ENCODE data around the gene VPS4A.

DNA sequence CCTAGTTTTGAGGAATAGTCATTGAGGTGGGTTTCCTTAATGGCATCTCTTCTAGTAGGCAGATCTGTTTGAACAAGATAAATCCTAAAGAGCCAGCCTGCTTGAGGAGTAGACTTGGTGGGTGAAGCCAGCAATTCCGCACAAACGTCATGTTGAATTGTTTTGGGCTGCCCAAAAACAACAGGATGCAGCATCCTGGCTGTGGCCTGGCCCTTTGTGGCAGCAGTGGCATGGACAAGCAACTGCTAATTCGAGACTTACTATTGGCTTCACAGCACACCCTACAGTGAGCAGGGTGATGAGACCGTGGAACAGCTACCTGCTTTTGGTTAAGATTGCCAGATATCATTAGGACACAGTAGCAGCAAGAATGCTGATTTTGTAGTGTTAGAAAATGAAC is 9.3 kb upstream of the VPS4A start:
- TF ChIP-seq, protein P1, sequence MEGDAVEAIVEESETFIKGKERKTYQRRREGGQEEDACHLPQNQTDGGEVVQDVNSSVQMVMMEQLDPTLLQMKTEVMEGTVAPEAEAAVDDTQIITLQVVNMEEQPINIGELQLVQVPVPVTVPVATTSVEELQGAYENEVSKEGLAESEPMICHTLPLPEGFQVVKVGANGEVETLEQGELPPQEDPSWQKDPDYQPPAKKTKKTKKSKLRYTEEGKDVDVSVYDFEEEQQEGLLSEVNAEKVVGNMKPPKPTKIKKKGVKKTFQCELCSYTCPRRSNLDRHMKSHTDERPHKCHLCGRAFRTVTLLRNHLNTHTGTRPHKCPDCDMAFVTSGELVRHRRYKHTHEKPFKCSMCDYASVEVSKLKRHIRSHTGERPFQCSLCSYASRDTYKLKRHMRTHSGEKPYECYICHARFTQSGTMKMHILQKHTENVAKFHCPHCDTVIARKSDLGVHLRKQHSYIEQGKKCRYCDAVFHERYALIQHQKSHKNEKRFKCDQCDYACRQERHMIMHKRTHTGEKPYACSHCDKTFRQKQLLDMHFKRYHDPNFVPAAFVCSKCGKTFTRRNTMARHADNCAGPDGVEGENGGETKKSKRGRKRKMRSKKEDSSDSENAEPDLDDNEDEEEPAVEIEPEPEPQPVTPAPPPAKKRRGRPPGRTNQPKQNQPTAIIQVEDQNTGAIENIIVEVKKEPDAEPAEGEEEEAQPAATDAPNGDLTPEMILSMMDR (IDR thresholded peaks at IDR 0.05): no peak
- no peak for TF ChIP-seq POLR2A (IDR thresholded peaks at IDR 0.05; ENCODE audit: low read depth)
- no peak for TF ChIP-seq POLR2AphosphoS5 (IDR thresholded peaks at IDR 0.05)

Data from esophagus muscularis mucosa (tissue), 3 donors.